GM23338 (cell line): ENCODE data around the gene GABBR1. TPM values are rescaled to one million over a fixed set of nuclear protein-coding genes. Genes with fewer than 3 reads are reported as not detected.

ENCODE experiments used
- ATAC-seq: fragments of 200-7000 bp; cut with Tn5 transposase; 3 replicates; pipeline ENCODE4 v1.9.1; 2020
- DNase-seq: peaks from one replicate; pipeline ENCODE4 v3.0.0-alpha.2; 2015; ENCODE audit warnings: low spot score
- H2AFZ ChIP-seq: fragments of 200-600 bp; sonication (generic); 2 replicates; pipeline ENCODE4 v1.8.0; 2016; ENCODE audit warnings: antibody characterized with exemption, mild to moderate bottlenecking, moderate library complexity
- H3F3A ChIP-seq: fragments of 200-600 bp; sonication (generic); replicated peaks from 2 replicates; pipeline ENCODE4 v1.8.0; 2017; ENCODE audit warnings: antibody characterized with exemption, mixed run types, low read depth
- H3K27ac ChIP-seq: fragments of 200-600 bp; sonication (generic); 2 replicates; pipeline ENCODE4 v1.6.1; 2016; ENCODE audit warnings: low read depth
- H3K27me3 ChIP-seq: fragments of 200-600 bp; sonication (generic); 2 replicates; pipeline ENCODE4 v1.8.0; 2016; ENCODE audit warnings: mild to moderate bottlenecking, mixed run types, moderate library complexity; ENCODE audit not compliant: insufficient read depth
- H3K36me3 ChIP-seq: fragments of 200-600 bp; sonication (generic); 2 replicates; pipeline ENCODE4 v1.8.0; 2016; ENCODE audit warnings: mild to moderate bottlenecking; ENCODE audit not compliant: insufficient read depth
- H3K4me1 ChIP-seq: fragments of 200-600 bp; sonication (generic); 2 replicates; pipeline ENCODE4 v1.8.0; 2016; ENCODE audit warnings: mild to moderate bottlenecking, moderate library complexity; ENCODE audit not compliant: insufficient read depth
- H3K4me2 ChIP-seq: fragments of 200-600 bp; sonication (generic); 2 replicates; pipeline ENCODE4 v1.7.1; 2017; ENCODE audit warnings: mixed run types
- H3K4me3 ChIP-seq: fragments of 200-600 bp; sonication (generic); 2 replicates; pipeline ENCODE4 v1.6.1; 2016; ENCODE audit warnings: mixed run types
- H3K79me2 ChIP-seq: fragments of 200-600 bp; sonication (generic); replicated peaks from 2 replicates; pipeline ENCODE4 v1.8.0; 2017; ENCODE audit warnings: mild to moderate bottlenecking; ENCODE audit not compliant: insufficient read depth
- H3K9me2 ChIP-seq: fragments of 200-600 bp; sonication (generic); 2 replicates; pipeline ENCODE4 v1.8.0; 2017; ENCODE audit not compliant: insufficient read depth
- H4K20me1 ChIP-seq: fragments of 200-600 bp; sonication (generic); replicated peaks from 2 replicates; pipeline ENCODE4 v1.8.0; 2017; ENCODE audit warnings: mild to moderate bottlenecking; ENCODE audit not compliant: insufficient read depth
- H3K27ac Mint-ChIP-seq: 2 replicates; pipeline ENCODE4 v1.8.0; 2020; ENCODE audit warnings: inconsistent platforms, mild to moderate bottlenecking, moderate library complexity, mixed read lengths
- H3K27me3 Mint-ChIP-seq: 3 replicates; pipeline ENCODE4 v1.8.0; 2022; ENCODE audit warnings: low read depth, mild to moderate bottlenecking, moderate library complexity, mixed read lengths, inconsistent platforms; ENCODE audit not compliant: insufficient read depth, poor library complexity
- H3K36me3 Mint-ChIP-seq: 3 replicates; pipeline ENCODE4 v1.8.0; 2021; ENCODE audit warnings: low read depth, mild to moderate bottlenecking, inconsistent platforms, moderate library complexity, mixed read lengths
- H3K4me1 Mint-ChIP-seq: 3 replicates; pipeline ENCODE4 v1.8.0; 2020; ENCODE audit warnings: mild to moderate bottlenecking, inconsistent platforms, mixed read lengths
- H3K4me3 Mint-ChIP-seq: 3 replicates; pipeline ENCODE4 v1.8.0; 2021; ENCODE audit warnings: moderate library complexity, mild to moderate bottlenecking, inconsistent platforms, mixed read lengths
- H3K9me3 Mint-ChIP-seq: 3 replicates; pipeline ENCODE4 v1.8.0; 2020; ENCODE audit warnings: moderate library complexity, mild to moderate bottlenecking, inconsistent platforms, mixed read lengths
- CTCF ChIP-seq, 2 experiments: fragments of 200-600 bp in 1 of 2; sonication (generic) in 1 of 2; conservative IDR thresholded peaks; 2 replicates each; pipeline versions ENCODE4 v1.5.1 to v1.6.1; 2016 to 2017; ENCODE audit warnings: antibody characterized with exemption in 2 of 2, low read depth in 2 of 2, mild to moderate bottlenecking in 2 of 2, moderate library complexity in 1 of 2
- ETS1 ChIP-seq: IDR thresholded peaks from 2 replicates; pipeline ENCODE4 v1.6.1; 2016; ENCODE audit warnings: antibody characterized with exemption
- EZH2 ChIP-seq: fragments of 200-600 bp; sonication (generic); IDR thresholded peaks from one replicate; pipeline ENCODE4 v1.8.0; 2017; ENCODE audit warnings: antibody characterized with exemption, mild to moderate bottlenecking, low read depth; ENCODE audit not compliant: unreplicated experiment
- JUNB ChIP-seq: IDR thresholded peaks from one replicate; pipeline ENCODE4 v1.6.1; 2016; ENCODE audit warnings: antibody characterized with exemption; ENCODE audit not compliant: unreplicated experiment
- NANOG ChIP-seq: IDR thresholded peaks from 2 replicates; pipeline ENCODE4 v1.6.1; 2016; ENCODE audit warnings: antibody characterized with exemption, borderline replicate concordance
- polyA plus RNA-seq: library from polyadenylated mRNA; unstranded; fragments of >200 nt; fragmentation: Nextera tagmentation; extraction: Ambion mirVana; gene quantifications from 2 replicates; pipeline ENCODE4 v1.2.1, GENCODE V29; 2016
- total RNA-seq: library from RNA; depleted of rRNA; stranded (reverse); fragments of >200 nt; shearing (Covaris generic); gene quantifications from 2 replicates; pipeline ENCODE4 v1.2.3, GENCODE V29; 2014
- TF ChIP-seq, protein P1 (sequence below): IDR thresholded peaks from one replicate; pipeline ENCODE4 v1.6.1; 2018; ENCODE audit warnings: antibody characterized with exemption; ENCODE audit not compliant: unreplicated experiment

Gene GABBR1
- total and polyA plus RNA-seq, 2 experiments from 2014 or later: 42.8 to 78.9 TPM

DNA sequence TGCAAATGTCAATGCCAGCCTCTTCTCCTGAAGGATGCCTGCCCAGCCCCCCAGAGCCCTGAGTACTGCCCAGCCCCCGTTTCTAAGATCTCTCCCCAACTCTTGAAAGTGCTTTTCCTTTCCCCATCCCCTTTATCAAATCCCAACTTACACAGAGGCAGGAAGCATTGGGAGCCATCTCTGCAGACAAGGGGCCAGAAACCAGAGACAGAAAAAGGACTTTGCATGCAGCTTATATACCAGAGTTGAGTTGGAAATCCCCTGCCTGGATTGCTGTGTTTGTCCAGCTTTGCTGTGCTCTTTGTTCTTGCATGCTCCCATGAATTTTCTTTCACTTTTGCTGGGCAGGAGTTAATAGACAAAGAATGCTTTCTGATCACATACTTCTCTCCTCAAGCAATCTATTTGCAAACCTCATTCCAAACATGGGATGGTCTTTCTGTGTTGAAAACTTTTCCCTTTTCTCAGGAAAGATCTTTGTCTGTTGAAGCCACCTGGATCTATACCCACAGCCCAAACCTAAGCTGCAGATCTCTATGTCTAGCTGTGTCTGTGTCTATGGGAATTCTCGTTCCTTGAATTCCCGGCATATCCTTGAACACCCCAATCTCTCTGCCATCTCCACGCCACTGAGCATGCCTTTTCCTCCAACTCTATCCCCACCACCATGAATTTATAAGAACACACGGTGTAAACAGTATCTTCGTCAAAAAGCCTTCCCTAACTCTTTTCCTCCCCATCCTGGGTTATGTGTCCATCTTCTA is 73.3 kb downstream of the GABBR1 start, which contains the start of gene UBD:
Gene UBD, minus strand, starts transcription at position 209 of the 764 bp plus-strand sequence. Its CDS starts 31 bp downstream, at position 178.
- Histone ChIP-seq H3F3A (no peaks in the 10 kb centered on the region; the same call in 1 of the 2 replicates), H2AFZ (peak within 1 kb of the TSS; percentile 49), H3K4me1 (peaks cover 28% of the 10 kb centered on the region), H3K4me3 (no peak within 1 kb of the TSS), H3K79me2 (no peaks in the 10 kb centered on the region), H3K4me2 (peak within 1 kb of the TSS; percentile 42; the same call in 1 of the 2 replicates), H3K27me3 (peaks cover 26% of the 10 kb centered on the region), H3K9me2 (0 out of 2 replicates have a peak, but pooled peaks cover 4% of the 10 kb centered on the region), H3K27ac (no peak within 1 kb of the TSS), H3K36me3 (no peaks in the 10 kb centered on the region), H4K20me1 (no peaks in the 10 kb centered on the region)
- H3K4me3 Mint-ChIP-seq: no peak within 1 kb of the TSS
- H3K9me3 Mint-ChIP-seq: peaks cover 6% of the 10 kb centered on the region; the same call in 2 of the 3 replicates
- ATAC-seq (no peak), DNase-seq (no peak)
- TF ChIP-seq CTCF (conservative IDR thresholded peaks at IDR 0.05; ENCODE audit: low read depth in 2 of 2): no peak
- TF ChIP-seq EZH2: no peak
- TF ChIP-seq, protein P1, sequence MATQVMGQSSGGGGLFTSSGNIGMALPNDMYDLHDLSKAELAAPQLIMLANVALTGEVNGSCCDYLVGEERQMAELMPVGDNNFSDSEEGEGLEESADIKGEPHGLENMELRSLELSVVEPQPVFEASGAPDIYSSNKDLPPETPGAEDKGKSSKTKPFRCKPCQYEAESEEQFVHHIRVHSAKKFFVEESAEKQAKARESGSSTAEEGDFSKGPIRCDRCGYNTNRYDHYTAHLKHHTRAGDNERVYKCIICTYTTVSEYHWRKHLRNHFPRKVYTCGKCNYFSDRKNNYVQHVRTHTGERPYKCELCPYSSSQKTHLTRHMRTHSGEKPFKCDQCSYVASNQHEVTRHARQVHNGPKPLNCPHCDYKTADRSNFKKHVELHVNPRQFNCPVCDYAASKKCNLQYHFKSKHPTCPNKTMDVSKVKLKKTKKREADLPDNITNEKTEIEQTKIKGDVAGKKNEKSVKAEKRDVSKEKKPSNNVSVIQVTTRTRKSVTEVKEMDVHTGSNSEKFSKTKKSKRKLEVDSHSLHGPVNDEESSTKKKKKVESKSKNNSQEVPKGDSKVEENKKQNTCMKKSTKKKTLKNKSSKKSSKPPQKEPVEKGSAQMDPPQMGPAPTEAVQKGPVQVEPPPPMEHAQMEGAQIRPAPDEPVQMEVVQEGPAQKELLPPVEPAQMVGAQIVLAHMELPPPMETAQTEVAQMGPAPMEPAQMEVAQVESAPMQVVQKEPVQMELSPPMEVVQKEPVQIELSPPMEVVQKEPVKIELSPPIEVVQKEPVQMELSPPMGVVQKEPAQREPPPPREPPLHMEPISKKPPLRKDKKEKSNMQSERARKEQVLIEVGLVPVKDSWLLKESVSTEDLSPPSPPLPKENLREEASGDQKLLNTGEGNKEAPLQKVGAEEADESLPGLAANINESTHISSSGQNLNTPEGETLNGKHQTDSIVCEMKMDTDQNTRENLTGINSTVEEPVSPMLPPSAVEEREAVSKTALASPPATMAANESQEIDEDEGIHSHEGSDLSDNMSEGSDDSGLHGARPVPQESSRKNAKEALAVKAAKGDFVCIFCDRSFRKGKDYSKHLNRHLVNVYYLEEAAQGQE: no peak
- TF ChIP-seq ETS1: no peak
- TF ChIP-seq NANOG: no peak
- no peak within 1 kb of the TSS for H3K27ac Mint-ChIP-seq
- no peaks in the 10 kb centered on the region; the same call in 2 of the 3 replicates for H3K36me3 Mint-ChIP-seq
- H3K27me3 Mint-ChIP-seq: peaks cover 29% of the 10 kb centered on the region
- H3K4me1 Mint-ChIP-seq: peaks cover 33% of the 10 kb centered on the region

GRCh38 chr6:29558439-29559079 is 74.4 kb downstream of the GABBR1 start:
- Histone ChIP-seq H3K4me1 (peaks cover 28% of the 10 kb centered on the region), H3K9me2 (0 out of 2 replicates have a peak, but pooled peaks cover 4% of the 10 kb centered on the region), H3K27ac (no peak overlapping the region), H3K4me2 (no peak overlapping the region), H2AFZ (no peak overlapping the region), H3F3A (no peaks in the 10 kb centered on the region; the same call in 1 of the 2 replicates), H3K36me3 (no peaks in the 10 kb centered on the region), H3K4me3 (no peak overlapping the region), H4K20me1 (no peaks in the 10 kb centered on the region), H3K79me2 (no peaks in the 10 kb centered on the region), H3K27me3 (peaks cover 37% of the 10 kb centered on the region)
- H3K36me3 Mint-ChIP-seq: no peaks in the 10 kb centered on the region; the same call in 2 of the 3 replicates
- H3K27me3 Mint-ChIP-seq: peaks cover 40% of the 10 kb centered on the region
- H3K4me1 Mint-ChIP-seq: peaks cover 42% of the 10 kb centered on the region
- H3K27ac Mint-ChIP-seq: no peak overlapping the region
- H3K4me3 Mint-ChIP-seq: no peak overlapping the region
- H3K9me3 Mint-ChIP-seq: peaks cover 10% of the 10 kb centered on the region; the same call in 2 of the 3 replicates
- no peak for TF ChIP-seq CTCF (conservative IDR thresholded peaks at IDR 0.05; ENCODE audit: low read depth in 2 of 2)
- no peak for TF ChIP-seq JUNB
- no peak for TF ChIP-seq NANOG
- TF ChIP-seq ETS1: no peak
- peak; percentile 38 for DNase-seq
- no peak for ATAC-seq
